T1000 (cell line): Measurements from ENCODE around the gene B3GNT7.
"Not testable (repeated sequence)": the region's sequence is repeated elsewhere in the genome, so short reads cannot be mapped to it uniquely, and the experiment has no call there.

Experiments used
- DNase-seq: peaks from one replicate; lab custom pipeline; 2025; ENCODE audit warnings: mixed read lengths; lab: John Stamatoyannopoulos, UW

The B3GNT7 gene

GRCh38 chr2:231385429-231385828, 10.1 kb upstream of the B3GNT7 start:
- no peak for DNase-seq

GRCh38 chr2:231386446-231386845, 9.1 kb upstream of the B3GNT7 start:
- DNase-seq = no peak

- peak; percentile 44 for DNase-seq
Measured at GRCh38 chr2:231387904-231388724, 7.4 kb upstream of the B3GNT7 start.

- DNase-seq = no peak
Measured at GRCh38 chr2:231388725-231389346, 6.7 kb upstream of the B3GNT7 start.

- no peak for DNase-seq
Measured at GRCh38 chr2:231390667-231391066, 4.8 kb upstream of the B3GNT7 start.

GRCh38 chr2:231391981-231392380, 3.5 kb upstream of the B3GNT7 start:
- no peak for DNase-seq

GRCh38 chr2:231392431-231393148, 2.9 kb upstream of the B3GNT7 start:
- no peak for DNase-seq

GRCh38 chr2:231393149-231394131, 2.1 kb upstream of the B3GNT7 start:
- no peak for DNase-seq

GRCh38 chr2:231394211-231395141, 1.0 kb upstream of the B3GNT7 start:
- DNase-seq = no peak

GRCh38 chr2:231396058-231396821, 730 bp downstream of the B3GNT7 start:
- no peak for DNase-seq

- no peak for DNase-seq
Measured at GRCh38 chr2:231397011-231397927, 1.8 kb downstream of the B3GNT7 start.

GRCh38 chr2:231397928-231398294, 2.4 kb downstream of the B3GNT7 start:
- DNase-seq = no peak

GRCh38 chr2:231398585-231398984, 3.1 kb downstream of the B3GNT7 start:
- no peak for DNase-seq

GRCh38 chr2:231399046-231399852, 3.7 kb downstream of the B3GNT7 start:
- no peak for DNase-seq

- DNase-seq = no peak
Measured at GRCh38 chr2:231399853-231400680, 4.6 kb downstream of the B3GNT7 start.

GRCh38 chr2:231400681-231401080, 5.2 kb downstream of the B3GNT7 start:
- DNase-seq = not testable (repeated sequence)

GRCh38 chr2:231401101-231401500, 5.6 kb downstream of the B3GNT7 start:
- DNase-seq = not testable (repeated sequence)
